GM10266 (cell line): ENCODE measurements around the gene WDR26.
"Not testable (repeated sequence)": the region's sequence is repeated elsewhere in the genome, so short reads cannot be mapped to it uniquely, and the experiment has no call there.

Experiments used
- DNase-seq: peaks from one replicate; pipeline ENCODE4 v3.0.0; 2012; ENCODE audit errors: extremely low spot score
- TF ChIP-seq, protein P1 (sequence below): IDR thresholded peaks from 2 replicates; pipeline ENCODE4 v1.5.1; 2012; ENCODE audit warnings: mild to moderate bottlenecking, low read depth; ENCODE audit not compliant: control insufficient read depth, insufficient read depth; ENCODE audit errors: missing control alignments

WDR26 gene

DNA sequence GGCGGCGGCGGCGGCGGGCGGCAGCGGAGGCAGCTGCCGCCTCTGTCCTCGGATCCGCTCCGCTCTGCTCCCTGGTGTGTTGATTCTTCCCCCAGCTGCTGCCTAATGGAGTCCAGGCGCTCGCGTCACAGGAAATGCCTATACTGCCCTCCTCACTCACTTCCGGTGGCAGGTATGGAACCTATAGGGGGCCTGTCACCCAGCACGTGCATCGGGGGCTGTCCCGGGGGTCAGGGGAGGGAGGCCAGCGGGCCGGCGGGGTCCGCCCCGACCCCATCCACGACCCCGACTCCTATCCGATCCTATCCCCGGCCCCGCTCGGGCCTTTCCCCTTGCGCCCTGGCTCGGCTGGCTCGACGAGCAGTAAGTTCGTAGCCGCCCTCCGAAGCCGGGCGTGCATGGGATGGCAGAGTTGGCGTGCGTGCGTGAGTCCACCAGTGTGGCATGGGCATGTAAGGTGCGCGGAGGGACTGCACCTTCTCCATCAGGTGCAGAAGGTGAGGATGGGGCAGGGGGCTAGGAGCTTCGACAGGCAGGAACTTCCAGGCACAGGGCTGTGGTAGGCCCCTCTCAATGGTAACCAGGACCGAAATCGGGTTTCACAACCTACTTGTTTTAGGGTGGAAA lies at the start of gene WDR26:
Gene WDR26 (minus strand): TSS at position 107 of the 627 bp plus-strand sequence.
- peak; percentile 96 for DNase-seq
- TF ChIP-seq, protein P1, sequence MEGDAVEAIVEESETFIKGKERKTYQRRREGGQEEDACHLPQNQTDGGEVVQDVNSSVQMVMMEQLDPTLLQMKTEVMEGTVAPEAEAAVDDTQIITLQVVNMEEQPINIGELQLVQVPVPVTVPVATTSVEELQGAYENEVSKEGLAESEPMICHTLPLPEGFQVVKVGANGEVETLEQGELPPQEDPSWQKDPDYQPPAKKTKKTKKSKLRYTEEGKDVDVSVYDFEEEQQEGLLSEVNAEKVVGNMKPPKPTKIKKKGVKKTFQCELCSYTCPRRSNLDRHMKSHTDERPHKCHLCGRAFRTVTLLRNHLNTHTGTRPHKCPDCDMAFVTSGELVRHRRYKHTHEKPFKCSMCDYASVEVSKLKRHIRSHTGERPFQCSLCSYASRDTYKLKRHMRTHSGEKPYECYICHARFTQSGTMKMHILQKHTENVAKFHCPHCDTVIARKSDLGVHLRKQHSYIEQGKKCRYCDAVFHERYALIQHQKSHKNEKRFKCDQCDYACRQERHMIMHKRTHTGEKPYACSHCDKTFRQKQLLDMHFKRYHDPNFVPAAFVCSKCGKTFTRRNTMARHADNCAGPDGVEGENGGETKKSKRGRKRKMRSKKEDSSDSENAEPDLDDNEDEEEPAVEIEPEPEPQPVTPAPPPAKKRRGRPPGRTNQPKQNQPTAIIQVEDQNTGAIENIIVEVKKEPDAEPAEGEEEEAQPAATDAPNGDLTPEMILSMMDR, result no peak

DNA sequence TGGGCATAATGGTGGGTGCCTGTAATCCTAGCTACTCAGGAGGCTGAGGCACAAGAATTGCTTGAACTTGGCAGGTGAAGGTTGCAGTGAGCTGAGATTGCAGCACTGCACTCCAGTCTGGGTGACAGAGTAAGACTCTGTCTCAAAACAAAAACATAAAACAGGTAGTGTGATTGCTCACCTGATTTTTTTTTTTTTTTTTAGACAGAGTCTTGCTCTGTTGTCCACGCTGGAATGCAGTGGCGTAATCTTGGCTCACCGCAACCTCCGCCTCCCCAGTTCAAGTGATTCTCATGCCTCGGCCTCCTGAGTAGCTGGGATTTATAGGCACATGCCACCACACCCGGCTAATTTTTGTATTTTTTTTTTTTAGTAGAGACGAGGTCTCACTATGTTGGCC lies 48.6 kb upstream of the WDR26 start:
- DNase-seq, result not testable (repeated sequence)

DNA sequence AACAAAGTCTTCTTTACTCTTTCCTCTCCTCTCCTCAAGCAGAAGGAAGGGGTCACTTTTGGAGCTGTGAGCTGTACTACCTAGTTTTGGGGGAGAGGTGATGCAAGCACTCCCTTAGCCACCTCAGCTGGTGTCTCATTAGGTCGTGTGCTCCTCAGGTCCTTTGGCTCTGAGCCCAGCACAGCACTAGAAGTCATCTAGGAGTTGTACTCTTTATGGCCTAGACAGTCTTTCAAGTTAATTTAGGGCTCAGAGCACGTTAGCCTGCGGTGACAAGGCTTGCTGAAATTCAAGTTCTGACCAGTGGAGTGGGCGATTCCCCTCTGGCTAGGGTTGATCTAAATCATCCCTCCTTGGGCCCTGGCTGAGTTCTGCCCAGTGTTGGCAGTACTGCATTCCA lies 48.0 kb upstream of the WDR26 start:
- DNase-seq, result no peak
- TF ChIP-seq, protein P1, result no peak

DNA sequence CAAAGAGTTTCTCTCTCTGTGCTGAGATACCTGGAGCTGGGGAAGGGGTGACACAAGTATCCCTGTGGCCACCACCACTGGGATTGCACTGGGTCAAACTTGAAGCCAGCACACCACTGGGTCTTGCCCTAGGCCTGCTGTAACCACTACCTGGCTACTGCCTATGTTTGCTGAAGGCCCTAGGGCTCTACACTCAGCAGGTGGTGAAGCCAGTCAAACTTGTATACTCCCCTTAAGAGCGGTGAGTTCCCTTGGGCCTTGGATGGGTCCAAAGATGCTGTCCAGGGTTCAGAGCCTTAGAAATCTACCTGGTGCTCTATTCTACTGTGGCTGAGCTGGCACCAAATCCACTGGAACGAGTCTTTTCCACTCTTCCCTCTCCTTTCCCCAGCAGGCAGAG lies 47.0 kb upstream of the WDR26 start:
- no peak for DNase-seq
- TF ChIP-seq, protein P1, result no peak

DNA sequence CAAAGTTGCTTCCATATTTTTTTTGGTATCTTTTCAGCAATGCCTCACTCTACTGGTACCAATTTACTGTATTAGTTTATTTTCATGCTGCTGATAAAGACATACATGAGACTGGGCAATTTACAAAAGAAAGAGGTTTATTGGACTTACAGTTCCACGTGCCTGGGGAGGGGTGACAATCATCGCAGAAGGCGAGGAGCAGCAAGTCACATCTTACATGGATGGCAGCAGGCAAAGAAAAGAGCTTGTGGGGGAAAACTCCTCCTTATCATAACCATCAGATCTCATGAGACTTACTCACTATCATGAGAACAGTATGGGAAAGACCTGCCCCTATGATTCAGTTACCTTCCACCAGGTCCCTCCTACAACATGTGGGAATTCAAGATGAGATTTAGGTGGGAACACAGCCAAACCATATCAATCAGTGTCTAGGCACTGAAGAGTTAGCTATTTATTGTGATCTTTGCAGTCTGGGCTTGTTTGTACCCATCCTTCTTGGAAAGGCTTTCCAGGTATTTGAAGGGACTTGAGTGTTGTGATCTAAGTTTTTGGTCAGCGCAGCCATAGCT lies 46.4 kb upstream of the WDR26 start:
- DNase-seq, result not testable (repeated sequence)

DNA sequence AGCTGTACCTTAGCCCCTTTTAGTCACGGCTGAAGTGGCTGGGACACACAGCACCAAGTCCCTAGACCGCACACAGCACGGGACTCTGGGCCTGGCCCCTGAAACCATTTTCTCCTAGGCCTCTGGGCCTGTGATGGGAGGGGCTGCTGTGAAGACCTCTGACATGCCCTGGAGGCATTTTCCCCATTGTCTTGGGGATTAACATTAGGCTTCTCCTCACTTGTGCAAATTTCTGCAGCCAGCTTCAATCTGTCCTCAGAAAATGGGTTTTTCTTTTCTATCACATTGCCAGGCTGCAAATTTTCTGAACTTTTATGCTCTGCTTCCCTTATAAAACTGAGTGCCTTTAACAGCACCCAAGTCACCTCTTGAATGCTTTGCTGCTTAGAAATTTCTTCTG lies 45.6 kb upstream of the WDR26 start:
- not testable (repeated sequence) for DNase-seq

DNA sequence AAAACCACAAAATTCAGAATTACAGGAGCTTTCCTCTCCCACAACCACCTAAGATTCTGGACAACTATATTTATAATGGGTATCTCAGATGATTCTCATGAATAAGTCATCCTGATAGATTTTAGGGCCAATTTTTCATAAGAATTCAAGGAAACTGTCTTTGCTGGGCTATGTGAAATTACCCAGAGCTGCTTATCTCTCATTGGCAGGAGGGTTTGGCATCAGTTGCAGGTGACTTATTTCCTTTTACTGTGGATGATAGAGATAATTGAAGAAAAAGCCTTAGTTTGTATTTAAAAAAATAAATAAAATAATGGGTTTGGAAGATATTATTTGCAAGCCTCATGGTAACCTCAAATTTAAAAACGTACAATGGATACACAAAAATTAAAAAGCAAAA lies 38.2 kb upstream of the WDR26 start:
- TF ChIP-seq, protein P1, result no peak
- DNase-seq, result no peak

DNA sequence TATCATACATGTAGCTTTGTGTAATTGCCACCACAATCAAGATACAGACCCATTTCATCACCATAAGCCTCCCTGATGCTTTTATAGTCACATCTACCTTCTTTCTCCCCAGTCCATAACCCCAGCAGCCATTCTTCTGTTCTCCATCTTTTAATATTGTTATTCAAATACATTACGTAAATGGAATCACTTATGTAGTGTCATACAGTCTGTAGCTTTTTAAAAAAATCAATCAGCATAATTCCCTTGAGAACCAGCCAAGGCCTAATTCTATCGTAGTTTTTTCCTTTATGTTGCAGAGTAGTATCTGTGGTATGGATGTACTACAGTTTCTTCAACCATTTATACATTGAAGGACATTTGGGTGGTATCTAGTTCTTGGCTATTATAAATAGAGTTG lies 31.6 kb upstream of the WDR26 start:
- DNase-seq, result no peak
- TF ChIP-seq, protein P1, result no peak

DNA sequence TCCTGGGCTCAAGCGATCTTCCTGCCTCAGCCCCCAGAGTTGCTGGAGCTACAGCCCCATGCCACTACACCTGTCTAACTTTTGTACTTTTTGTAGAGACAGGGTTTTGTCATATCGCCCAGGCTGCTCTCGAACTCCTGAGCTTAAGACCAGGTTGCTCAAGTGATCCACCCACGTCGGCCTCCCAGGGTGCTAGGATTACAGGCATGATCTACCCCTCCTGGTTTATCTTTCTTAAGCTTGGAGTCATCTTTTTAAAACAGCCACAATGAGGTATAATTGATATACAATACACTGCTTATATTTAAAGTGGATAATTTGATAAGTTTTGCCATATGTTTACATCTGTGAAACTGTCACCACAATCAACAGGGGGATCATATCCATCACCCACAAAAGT lies 25.4 kb upstream of the WDR26 start:
- DNase-seq, result no peak
- TF ChIP-seq, protein P1, result no peak
